NCI-H2107 treated with DMSO at 0.1 percent for 48 hours (cell line): ENCODE data around the gene ANXA11.
A peak's percentile ranks its signal among the peaks of the same experiment; 100 is the strongest.

Experiments used
- DNase-seq: peaks from one replicate; lab custom pipeline; 2025; ENCODE audit not compliant: unreplicated experiment; lab: John Stamatoyannopoulos, UW

Gene ANXA11

GRCh38 chr10:80188713-80189112, 16.6 kb downstream of the ANXA11 start:
- DNase-seq: no peak

GRCh38 chr10:80187465-80188409, 17.6 kb downstream of the ANXA11 start:
- DNase-seq: no peak

GRCh38 chr10:80187060-80187459, 18.3 kb downstream of the ANXA11 start:
- no peak for DNase-seq

- DNase-seq: no peak
Observed at GRCh38 chr10:80186364-80187012, 18.8 kb downstream of the ANXA11 start.

- no peak for DNase-seq
Observed at GRCh38 chr10:80185578-80186299, 19.6 kb downstream of the ANXA11 start.

GRCh38 chr10:80184291-80184690, 21.0 kb downstream of the ANXA11 start:
- DNase-seq: no peak

- DNase-seq: no peak
Observed at GRCh38 chr10:80183436-80183835, 21.9 kb downstream of the ANXA11 start.

GRCh38 chr10:80182986-80183385, 22.4 kb downstream of the ANXA11 start:
- DNase-seq: no peak

- DNase-seq: no peak
Observed at GRCh38 chr10:80177781-80178636, 27.3 kb downstream of the ANXA11 start.

- DNase-seq: no peak
Observed at GRCh38 chr10:80176526-80176925, 28.8 kb downstream of the ANXA11 start.

- no peak for DNase-seq
Observed at GRCh38 chr10:80174641-80175395, 30.5 kb downstream of the ANXA11 start.

GRCh38 chr10:80173466-80173865, 31.9 kb downstream of the ANXA11 start:
- peak; percentile 77 for DNase-seq

- peak; percentile 31 for DNase-seq
Observed at GRCh38 chr10:80172896-80173295, 32.4 kb downstream of the ANXA11 start.

GRCh38 chr10:80171248-80171660, 34.1 kb downstream of the ANXA11 start:
- no peak for DNase-seq

- DNase-seq: no peak
Observed at GRCh38 chr10:80170641-80171040, 34.7 kb downstream of the ANXA11 start.

GRCh38 chr10:80170026-80170425, 35.3 kb downstream of the ANXA11 start:
- DNase-seq: no peak

GRCh38 chr10:80168679-80169380, 36.5 kb downstream of the ANXA11 start:
- DNase-seq: no peak

- DNase-seq: no peak
Observed at GRCh38 chr10:80168162-80168511, 37.2 kb downstream of the ANXA11 start.

GRCh38 chr10:80167471-80168161, 37.7 kb downstream of the ANXA11 start:
- no peak for DNase-seq
